22Rv1 (cell line): ENCODE measurements around the gene LXN.

Experiments used
- ZFX ChIP-seq: fragments of 450-650 bp; IDR thresholded peaks from 2 replicates; pipeline ENCODE4 v1.6.1; 2017; ENCODE audit warnings: antibody characterized with exemption, borderline replicate concordance
- TF ChIP-seq, protein P1 (sequence below): fragments of 450-650 bp; IDR thresholded peaks from 2 replicates; pipeline ENCODE4 v1.5.1; 2017; ENCODE audit warnings: mild to moderate bottlenecking

DNA sequence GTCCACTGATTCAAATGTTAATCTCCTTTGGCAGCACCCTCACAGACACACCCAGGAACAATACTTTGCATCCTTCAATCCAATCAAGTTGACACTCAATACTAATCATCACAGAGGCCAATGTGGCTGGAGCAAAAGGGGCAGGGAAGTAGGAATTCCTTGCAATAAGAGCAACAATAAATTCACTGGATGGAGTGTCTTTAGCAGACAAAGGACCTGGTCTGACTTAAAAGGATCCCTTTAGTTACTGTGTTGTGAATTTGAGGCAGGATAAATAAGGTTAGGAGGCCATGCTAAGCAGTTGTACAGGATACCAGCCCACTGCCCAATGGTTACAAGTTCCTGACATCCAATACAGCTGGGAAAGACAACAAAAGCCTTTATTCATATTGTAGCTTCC lies 40.5 kb downstream of the LXN start:
- TF ChIP-seq, protein P1, sequence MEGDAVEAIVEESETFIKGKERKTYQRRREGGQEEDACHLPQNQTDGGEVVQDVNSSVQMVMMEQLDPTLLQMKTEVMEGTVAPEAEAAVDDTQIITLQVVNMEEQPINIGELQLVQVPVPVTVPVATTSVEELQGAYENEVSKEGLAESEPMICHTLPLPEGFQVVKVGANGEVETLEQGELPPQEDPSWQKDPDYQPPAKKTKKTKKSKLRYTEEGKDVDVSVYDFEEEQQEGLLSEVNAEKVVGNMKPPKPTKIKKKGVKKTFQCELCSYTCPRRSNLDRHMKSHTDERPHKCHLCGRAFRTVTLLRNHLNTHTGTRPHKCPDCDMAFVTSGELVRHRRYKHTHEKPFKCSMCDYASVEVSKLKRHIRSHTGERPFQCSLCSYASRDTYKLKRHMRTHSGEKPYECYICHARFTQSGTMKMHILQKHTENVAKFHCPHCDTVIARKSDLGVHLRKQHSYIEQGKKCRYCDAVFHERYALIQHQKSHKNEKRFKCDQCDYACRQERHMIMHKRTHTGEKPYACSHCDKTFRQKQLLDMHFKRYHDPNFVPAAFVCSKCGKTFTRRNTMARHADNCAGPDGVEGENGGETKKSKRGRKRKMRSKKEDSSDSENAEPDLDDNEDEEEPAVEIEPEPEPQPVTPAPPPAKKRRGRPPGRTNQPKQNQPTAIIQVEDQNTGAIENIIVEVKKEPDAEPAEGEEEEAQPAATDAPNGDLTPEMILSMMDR, result no peak
- TF ChIP-seq ZFX, result no peak
